Measurements from ENCODE around the gene MSH2. TPM values are rescaled to one million over a fixed set of nuclear protein-coding genes. Genes with fewer than 3 reads are reported as not detected.

The MSH2 gene
- total RNA-seq, 1 experiment from 2014 or later, result 75.1 TPM

DNA sequence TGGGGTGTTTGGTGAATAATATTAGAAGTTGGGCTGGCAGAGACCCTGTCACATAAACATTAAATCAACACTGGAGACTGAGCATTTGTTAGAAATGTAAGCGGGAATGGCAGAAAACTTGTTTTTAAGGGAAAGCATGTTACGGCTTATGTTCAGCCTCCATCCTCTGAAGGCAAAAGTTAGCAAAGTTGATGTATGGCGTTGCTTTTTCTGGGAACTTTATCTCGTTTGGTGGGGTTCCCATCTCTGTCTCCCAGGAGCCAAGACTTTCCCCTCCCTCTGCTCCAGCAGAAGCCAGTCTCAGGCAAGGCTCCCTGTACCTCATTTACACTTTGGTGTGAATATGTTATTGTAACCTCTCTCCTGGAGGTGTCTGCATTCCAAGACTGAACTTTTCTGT is 105.1 kb downstream of the MSH2 start:
- no peak for DNase-seq (ENCODE audit: low read depth)

DNA sequence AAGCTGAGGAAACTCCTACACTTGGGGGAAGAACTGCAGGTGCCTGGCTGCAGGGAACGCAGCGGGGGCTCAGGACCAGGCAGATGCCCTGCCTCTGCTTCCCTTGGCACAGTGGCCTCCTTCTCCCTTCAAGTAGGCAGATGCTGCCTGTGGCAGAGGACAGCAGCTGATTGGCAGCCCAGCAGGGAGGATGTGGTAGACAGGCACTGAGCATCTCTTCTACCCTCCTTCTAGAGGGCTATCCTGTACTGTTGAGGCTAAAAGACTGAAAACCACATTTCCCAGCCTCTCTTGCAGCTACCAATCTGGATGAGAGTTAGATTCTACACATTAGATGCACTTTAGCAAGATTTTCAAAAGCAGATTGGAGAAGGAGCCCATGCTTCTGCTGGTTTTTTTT is 105.7 kb downstream of the MSH2 start:
- no peak for DNase-seq (ENCODE audit: low read depth)

DNA sequence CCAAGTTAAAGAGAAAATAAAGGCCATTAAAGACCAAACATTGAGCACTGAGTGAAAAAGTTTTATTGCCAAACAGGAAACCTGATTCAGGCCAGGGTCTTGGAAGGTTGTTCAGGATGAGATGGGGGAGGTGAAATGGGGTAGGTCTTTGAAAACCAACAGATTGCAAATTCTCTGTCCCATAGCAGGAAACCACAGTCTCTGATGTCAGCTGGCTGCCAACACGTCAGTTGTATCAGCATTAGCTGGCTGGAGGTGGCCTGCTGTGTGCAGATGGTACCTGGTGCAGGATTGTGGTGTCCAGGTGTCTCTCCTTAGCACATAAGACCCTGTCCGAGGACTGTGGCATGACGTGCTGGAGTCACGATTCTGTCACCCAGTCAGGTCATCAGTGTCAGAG is 106.3 kb downstream of the MSH2 start:
- DNase-seq (ENCODE audit: low read depth), result no peak

DNA sequence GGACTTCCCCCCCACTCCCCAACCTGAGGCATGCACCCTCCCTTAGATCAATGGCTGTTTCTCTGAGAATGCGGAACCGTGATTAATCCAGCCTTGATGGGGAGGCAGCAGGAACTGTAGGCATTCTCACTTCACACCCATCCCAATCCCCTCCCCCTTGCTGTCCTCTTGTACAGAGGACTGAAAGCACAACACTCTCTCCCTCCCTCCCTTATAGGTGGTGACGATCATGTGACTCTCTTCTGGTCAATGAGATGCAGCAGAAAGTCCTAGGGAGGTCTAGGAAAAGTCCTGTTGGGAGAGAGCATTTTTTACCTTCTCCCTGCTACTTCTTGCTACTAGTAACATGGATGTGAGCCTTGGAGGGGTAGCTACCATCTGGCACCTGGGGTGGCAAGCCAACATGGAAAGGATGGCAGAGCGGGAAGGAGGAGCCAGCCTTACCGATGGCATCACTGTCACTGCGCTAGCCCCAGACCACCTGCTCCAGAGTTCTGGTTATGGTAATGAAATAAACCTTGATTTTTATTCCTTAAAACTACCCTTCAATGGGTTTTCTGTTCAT is 106.9 kb downstream of the MSH2 start:
- DNase-seq (ENCODE audit: low read depth), result no peak

DNA sequence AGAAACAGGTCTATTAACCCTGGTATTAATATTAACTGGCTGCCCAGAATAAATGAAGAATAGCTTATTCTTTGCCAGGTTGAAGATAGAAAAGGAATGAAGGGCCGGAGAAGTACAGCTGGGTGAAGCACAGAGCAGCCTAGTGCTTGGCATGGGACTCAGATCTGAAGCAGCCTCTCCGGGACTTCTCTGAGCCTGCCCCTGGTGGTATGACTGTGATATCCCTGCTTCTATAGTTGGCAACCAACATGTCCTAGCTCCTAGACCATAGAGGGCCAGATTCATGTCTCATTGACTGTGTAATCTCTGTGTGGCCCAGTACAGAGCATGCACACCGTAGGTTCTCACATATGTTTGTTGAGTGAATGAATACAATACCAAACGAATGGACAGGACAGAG is 107.8 kb downstream of the MSH2 start:
- DNase-seq (ENCODE audit: low read depth), result no peak

DNA sequence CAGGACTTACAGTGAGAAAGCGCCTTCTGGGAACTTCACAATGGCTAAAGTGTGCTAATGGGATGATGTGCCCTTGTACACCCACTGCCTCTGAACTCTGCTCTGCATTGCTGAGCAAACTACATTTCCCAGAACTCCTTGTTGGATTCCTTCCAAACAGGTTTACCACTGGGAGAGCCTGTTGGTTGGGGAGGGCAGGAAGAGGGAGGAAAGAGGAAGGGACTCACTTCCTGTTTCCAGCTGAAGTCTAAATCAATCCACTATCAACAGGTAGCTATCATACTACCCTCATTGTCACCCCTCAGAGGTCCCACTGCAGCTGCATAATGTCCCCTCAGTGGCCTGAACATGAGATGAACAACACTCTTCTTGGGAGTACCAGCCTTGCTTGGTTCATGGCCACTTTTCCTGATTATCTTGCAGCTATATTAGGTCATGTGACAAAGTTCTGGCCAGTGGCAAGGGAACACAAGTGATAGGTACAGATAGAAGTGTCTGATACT is 109.7 kb downstream of the MSH2 start:
- DNase-seq (ENCODE audit: low read depth), result peak; percentile 43

DNA sequence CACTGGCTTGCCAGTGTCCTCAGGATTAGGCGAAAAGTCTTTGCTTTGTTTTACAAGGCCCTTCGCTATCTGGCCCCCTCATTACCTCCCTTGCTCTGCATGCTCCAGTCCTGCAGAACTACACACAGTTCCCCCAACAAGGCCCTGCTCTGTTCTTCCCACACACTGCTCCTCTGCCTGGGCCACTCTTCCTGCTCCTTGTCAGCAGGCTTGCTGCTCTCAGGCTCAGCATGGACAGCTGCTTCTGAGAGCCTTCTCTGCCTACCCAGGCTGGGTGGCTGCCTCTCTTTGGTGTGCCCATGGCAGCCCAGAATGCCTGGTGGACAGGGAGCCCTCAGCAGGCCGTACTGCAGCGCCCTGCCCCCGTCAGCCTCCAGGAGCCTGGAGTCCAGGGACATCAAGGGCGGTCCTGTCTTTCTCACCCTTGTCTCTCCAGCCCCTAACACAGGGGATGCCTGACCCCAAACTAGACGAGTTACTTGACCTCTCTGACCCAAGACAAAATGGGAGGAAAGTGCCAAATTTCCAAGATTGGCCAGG is 111.1 kb downstream of the MSH2 start:
- no peak for DNase-seq (ENCODE audit: low read depth)

DNA sequence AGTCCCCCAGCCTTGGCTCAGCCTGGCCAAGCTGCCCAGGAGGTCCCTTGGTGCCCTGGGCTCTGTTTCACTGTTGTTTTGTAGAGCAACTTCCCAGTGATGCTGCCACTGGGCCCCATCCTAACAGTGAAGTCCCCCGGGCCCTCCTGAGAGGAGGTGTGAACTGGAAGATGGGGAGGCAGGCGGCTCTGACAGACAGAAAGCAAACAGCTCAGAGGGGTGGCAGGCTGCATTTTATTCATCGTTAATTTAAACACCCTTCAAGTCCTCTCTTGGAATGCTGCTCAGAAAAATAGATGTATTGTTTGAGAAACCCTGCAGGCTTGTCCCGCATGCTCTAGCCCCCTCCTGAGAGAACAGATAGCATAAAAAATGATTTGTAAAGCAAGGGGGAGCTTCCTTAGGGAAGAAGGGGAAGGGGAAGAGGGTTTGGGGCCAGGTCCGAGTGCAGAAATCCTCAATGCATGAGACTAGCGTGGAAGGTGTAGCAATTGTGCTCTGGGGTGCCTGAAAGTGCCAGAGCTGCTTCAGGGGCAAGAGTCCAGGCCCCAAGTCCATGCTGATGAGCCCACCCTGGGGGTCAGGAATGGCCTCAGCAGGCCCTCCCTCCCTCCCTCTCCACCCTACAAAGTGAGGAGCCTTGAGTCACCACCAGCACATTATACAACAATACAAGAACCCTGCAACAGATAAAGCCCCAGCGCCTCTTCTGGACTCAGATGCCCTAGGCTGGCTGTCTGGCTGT is 113.6 kb downstream of the MSH2 start:
- DNase-seq (ENCODE audit: low read depth), result no peak

DNA sequence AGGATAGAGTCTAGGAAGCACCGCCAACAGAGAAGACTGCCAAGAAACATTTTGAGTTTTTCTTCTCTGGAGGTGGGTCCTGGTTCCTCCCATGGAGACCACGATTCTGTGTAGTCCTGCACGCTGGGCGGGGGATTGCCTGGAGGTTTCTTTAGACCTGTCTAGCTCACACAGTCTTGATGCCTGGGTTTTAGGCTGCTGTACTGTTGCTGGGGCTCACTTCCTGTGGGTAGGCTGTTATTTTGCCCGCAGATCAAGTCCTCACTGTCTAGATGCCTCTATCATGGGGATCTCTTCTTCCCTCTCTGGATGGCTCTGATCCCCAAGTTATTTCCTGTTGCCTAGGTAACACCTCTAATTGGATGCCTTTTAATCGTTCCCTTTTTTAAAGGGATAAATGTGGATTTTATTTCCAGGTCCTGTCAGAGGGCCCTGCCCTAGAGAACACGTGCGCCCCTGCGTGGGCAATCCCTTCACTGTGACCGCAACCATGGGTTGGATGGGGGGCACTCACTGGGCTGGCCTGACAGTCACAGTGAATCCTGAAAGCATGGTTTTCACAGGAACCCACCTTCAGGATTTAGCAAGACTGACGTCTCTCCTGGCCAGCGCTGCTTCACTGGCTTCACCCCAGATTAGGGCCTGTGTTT is 115.7 kb downstream of the MSH2 start:
- no peak for DNase-seq (ENCODE audit: low read depth)

DNA sequence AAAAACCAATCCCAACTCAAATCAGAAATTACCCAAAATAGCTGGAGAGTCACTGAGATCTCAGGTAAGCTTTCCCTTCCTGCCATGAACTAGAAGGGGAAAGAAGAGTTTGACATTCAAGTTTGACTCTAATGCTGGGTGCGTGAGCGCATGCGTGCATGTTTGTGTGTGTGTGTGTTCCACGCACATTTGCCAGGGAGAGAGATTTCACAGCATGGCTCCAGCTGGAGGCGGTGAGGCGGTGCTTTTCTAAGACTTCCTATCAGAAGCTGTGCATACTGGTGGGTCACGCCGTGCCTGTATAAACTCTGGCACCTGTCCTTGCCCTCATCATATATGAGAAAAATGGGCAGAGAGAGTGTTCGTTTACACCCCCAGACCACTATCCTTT is 116.2 kb downstream of the MSH2 start:
- DNase-seq (ENCODE audit: low read depth), result no peak

DNA sequence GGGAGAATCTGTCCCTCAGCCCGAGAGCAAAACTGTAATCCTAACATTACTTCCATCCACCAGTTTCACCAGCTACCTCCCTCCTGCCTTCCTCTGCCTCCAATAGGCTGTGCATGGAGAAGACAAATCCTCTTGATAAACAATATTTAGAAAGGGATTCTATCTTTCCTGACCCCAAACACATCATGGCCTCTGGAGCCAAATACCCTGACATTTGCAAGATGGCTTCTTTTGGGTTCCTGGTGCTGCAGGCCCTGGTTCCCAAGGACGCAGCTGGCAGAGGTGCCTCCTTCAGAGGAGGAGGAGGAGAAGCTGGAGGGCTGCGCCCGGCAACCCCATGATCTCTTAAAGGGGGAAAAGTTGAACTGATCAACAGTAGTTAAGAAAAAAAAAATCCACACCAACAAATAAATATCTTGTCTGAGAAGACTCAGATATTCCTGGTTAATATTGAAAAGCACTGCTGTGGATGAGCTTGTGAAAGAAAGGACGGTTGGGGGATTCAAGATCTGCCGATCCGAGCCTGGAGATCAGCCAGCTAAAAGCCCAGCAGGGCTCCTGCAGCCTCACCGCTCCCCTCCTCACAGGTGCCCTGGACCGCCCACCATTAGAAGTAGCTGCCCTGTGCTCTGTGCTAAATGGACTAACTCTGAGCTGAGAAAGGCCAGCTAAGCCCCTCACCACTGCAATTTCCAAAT is 116.8 kb downstream of the MSH2 start:
- DNase-seq (ENCODE audit: low read depth), result no peak

DNA sequence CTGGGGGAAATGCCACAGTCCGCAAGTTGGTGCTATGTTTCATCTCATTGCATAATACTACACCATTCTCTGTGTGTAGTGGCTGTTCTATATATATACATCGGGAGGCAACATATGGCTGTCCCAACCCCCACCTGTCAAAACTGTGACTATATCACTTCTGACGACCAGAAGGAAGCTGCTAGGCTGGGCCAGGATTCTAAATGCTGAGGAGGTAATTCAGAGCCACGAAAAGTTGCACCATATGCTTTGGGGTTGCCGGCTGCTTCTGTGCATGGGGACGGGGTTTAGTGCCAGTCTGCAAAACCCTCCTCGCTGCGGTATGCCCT is 117.3 kb downstream of the MSH2 start:
- DNase-seq (ENCODE audit: low read depth), result no peak

DNA sequence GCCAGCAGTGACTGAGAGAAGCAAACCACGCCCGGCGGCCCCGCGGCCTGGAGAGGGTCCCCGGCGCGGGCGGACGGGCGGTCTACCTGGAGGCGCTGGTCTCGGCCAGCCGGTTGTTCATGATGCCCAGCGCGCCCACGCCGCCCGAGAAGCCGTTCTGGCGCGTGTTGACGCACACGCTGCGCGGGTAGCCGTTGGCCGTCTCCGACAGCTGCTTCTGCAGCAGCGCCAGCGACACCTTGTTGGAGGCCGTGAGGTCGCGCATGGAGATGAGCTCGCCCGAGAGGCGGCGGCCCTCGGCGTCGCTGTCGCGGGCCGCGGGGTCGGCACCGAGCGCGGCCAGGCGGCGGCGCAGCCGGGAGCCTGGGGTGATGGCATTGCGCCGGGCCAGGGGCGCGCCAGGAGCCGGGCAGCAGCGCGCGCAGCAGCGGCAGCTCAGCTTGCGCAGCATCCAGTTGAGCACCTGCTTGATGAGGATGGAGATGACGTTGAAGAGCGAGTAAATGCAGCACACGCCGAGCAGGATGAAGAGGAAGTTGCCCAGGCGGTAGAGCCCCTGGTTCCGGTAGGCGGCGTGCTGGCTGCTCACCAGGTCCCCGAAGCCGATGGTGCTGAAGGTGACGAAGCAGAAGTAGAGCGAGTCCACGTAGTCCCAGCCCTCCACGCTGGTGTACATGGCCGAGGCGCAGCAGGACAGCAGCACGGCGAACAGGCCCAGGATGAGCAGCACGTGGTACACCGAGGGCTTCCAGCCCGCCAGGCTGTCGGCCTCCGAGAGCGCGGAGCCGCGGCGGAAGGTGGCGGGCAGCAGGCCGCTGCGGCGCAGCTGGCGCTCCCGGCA is 118.1 kb downstream of the MSH2 start:
- DNase-seq (ENCODE audit: low read depth), result peak; percentile 80

DNA sequence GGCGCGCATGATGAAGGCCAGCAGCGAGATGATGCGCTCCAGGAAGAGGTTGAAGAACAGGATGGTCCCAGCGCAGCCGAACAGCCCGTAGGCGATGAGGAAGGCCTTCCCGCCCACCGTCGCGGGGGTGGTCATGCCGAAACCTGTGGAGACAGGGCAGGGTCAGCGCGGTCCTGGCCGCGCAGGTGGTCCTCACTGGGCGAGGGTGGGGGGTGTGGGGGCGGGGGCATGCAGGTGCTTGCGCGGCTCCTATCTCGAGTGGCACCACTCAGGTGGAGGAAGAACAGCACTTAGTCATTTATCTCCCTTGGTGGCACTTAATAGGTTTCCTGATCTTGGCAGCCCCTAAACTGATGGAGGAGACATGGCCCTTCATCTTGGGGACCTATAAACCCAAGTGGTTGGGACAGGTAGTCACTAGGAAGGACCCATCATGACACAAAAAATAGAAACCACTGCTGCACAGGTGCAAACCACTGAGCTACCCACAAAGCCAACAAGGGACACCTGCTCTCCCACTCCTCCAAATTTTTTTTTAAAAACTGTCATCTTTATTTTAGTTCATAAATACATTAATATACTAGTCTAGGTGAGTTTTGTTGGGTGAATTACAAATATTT is 118.8 kb downstream of the MSH2 start:
- DNase-seq (ENCODE audit: low read depth), result no peak

DNA sequence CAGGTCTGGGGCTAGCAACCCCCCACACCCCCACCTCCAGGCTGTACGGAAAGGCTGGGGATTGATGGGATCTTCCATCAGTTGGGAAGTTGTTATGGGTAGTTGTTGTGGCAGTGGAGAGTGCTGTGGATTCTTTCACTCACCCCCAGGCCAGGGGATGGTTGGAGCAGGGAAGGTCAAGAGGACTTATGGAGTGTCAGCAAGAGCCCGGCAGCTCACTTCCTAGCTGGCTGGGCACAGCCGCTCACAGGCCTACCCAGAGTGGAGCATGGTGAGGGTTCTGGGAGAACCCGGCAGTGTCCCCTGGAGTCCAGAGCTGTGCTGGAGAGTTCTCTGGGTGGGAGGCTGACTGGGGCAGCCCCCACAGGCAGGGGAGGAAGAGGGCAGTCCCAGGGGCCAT is 122.2 kb downstream of the MSH2 start:
- no peak for DNase-seq (ENCODE audit: low read depth)

DNA sequence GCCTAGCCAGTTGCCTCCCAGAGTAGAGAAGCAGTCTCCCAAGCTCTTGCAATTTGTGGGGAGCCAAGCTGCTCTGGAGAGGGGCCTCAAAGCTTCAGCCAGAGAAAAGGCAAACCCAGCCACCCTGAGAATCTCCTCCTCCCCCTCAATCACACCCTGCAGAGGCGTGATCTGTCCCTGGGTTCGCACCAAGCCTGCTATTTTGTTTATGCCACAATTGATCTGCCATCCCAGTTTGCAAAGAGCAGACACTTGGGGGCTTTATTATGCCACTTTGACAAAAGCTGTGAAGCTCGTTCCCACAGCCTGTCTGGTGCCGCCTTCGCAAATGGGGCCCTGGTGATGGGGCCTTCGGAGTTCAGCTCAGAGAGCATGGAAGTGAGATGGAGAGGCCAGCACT is 125.5 kb downstream of the MSH2 start:
- DNase-seq (ENCODE audit: low read depth), result no peak

DNA sequence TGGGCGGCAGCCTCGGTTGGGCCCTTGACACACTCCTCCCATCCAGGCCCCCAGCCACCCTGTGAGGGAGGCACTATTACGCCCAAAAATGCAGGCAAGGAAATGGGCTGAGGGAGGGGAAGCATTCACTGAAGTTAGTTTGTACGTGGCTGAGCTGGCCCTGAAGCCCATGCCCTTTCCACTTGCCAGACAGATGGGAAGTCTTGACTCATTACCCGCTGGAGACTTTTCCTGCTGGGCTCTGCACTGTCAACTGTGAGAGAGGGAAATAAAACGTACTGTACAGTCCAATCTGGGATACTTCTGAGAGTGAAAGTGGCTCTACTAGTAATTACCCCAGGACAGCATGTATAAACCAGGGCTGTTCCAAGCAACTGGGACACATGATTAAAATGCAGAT is 125.9 kb downstream of the MSH2 start:
- DNase-seq (ENCODE audit: low read depth), result peak; percentile 25

DNA sequence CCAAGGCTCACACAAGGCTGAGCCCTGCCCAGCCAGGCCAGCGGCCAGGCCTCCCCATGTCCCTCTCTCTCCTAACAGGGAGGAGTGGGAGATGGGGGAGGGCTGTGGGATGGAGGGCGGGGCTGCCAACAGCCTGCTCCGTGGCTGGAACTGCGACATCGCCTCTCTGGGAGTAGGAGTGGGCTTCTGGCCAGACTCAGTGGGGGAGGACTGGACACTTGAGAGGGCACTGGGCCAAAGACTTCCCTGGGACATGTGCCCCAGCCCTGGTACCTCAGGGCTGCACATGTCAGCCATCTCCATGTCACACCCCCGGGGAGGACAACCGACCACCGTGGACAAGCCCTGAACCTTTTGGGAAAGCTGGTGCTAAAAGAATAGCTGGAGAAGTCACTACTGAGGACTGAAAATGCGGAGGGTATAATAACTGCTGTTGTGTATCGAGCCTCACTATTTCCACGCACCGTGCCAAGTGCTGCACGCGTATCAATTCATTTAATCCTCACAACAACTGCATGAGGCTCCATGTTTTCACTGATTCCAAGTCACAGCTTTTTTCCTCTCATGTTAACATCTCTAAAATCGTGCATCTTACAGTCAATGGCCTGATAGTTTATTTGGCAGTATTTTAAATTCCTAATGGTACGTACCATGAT is 127.3 kb downstream of the MSH2 start:
- DNase-seq (ENCODE audit: low read depth), result no peak

DNA sequence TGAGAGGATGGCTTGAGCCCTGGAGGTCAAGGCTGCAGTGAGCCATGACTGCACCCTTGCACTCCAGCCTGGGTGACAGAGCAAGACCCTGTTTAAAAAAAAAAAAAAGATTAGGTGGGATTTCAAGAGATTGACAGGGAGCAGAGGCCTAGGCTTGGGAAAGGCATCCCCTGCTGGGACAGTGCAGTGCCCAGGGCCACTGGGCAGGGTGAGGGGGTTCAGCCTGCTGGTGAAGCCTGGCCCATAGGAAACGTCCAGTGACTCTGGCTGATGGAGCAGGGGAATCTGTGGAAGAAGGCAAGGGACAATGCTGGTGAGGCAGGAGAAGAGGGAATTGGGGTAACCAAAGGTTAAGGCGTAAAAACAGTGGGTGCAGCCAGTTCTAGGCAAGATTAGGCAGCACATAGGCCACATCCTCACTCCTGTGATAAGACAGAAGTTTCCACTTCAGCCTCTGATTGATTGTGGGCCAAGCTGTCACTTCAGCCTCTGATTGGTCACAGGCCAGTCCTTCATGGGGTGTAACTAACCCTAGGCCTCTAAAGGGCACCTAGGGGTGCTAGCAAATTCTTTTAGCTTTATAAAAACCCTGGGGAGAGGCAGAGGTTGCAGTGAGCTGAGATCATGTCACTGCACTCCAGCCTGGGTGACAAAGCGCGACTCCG is 128.6 kb downstream of the MSH2 start:
- DNase-seq (ENCODE audit: low read depth), result no peak

Data from Daoy (cell line).